Thymus (tissue), 11 donors: ENCODE data around the gene RNF186. TPM values are rescaled to one million over a fixed set of nuclear protein-coding genes. Genes with fewer than 3 reads are reported as not detected.

Source experiments
- DNase-seq, 9 donors: peaks; one replicate each; pipeline ENCODE4 v3.0.0-alpha.2; 2013; ENCODE audit warnings: low spot score in 9 of 9, low read depth in 6 of 9, missing footprints in 1 of 9
- H3K27ac ChIP-seq, 2 donors: one replicate each; pipeline ENCODE4 v1.5.1; 2013; ENCODE audit warnings: control low read depth in 1 of 2, low read depth in 1 of 2, low read length in 1 of 2, mild to moderate bottlenecking in 1 of 2, moderate library complexity in 1 of 2
- H3K27me3 ChIP-seq, 2 donors: one replicate each; pipeline ENCODE4 v1.5.1; 2013; ENCODE audit warnings: low read length in 1 of 2; ENCODE audit not compliant: control insufficient read depth in 2 of 2, insufficient read depth in 1 of 2
- H3K36me3 ChIP-seq, 2 donors: one replicate each; pipeline ENCODE4 v1.5.1; 2013; ENCODE audit warnings: low read length in 1 of 2, mild to moderate bottlenecking in 1 of 2, moderate library complexity in 1 of 2; ENCODE audit not compliant: control insufficient read depth in 2 of 2, insufficient read depth in 2 of 2
- H3K4me1 ChIP-seq, 2 donors: one replicate each; pipeline ENCODE4 v1.5.1; 2013; ENCODE audit warnings: low read length in 2 of 2; ENCODE audit not compliant: control insufficient read depth in 2 of 2, insufficient read depth in 2 of 2
- H3K4me3 ChIP-seq, 2 donors: one replicate each; pipeline ENCODE4 v1.5.1; 2013; ENCODE audit warnings: low read length in 2 of 2, control low read depth in 1 of 2, mild to moderate bottlenecking in 1 of 2
- H3K9me3 ChIP-seq, 2 donors: one replicate each; pipeline ENCODE4 v1.5.1; 2013; ENCODE audit warnings: low read length in 1 of 2, mild to moderate bottlenecking in 1 of 2; ENCODE audit not compliant: control insufficient read depth in 2 of 2, insufficient read depth in 1 of 2
- WGBS: extraction: QIAGEN DNeasy Blood & Tissue Kit; methylation state at CpG from one replicate; pipeline ENCODE4 v1.1.7; 2013; 5-methylcytosine and 5-hydroxymethylcytosine counted together
- polyA plus RNA-seq: library from polyadenylated mRNA; stranded (reverse); fragments of 200-250 nt; gene quantifications from one replicate; pipeline ENCODE4 v1.2.3, GENCODE V29; 2013
- total RNA-seq: library from RNA; stranded (reverse); fragments of 120-200 nt; gene quantifications from one replicate; pipeline ENCODE4 v1.2.4, GENCODE V29; 2013
- donor health status: healthy.

The RNF186 gene
- total and polyA plus RNA-seq, 2 donors = 0.14 to 0.34 TPM

DNA sequence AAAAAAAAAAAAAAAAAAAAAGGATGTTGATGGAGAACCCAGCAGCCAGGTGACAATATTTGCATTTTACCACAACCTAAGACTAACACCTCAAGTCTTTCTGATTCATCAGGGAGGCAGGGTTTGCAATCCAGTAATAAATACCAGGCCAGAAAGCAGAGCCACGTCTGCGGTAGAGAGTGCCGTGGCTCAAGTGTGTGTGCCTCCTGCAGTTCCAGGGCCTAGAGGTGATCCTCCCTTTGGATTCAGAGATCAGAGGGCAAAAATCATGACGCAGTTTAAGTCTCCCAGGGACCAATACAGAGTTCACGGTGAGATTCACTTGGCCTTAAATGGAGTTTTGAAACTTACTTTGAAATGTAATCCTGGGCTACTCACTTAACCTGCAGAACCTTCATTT lies 50.2 kb downstream of the RNF186 start:
- no peaks in the 10 kb centered on the region for H3K9me3 ChIP-seq
- DNase-seq = no peak
- no peaks in the 10 kb centered on the region for H3K4me1 ChIP-seq
- WGBS = 95% methylated on average over 5 of the region's 5 CpGs
- H3K36me3 ChIP-seq = no peaks in the 10 kb centered on the region
- H3K27ac ChIP-seq = no peak overlapping the region
- no peak overlapping the region for H3K4me3 ChIP-seq
- H3K27me3 ChIP-seq = no peaks in the 10 kb centered on the region

Other genes starting within 250 kb of the RNF186 start
- gene NBL1, start 171.0 kb downstream of the RNF186 start, total RNA-seq = 21.7 TPM
- gene NBL1, start 171.0 kb downstream of the RNF186 start, polyA plus RNA-seq = 47.6 TPM
- not detected for gene HTR6, start 150.4 kb downstream of the RNF186 start, total RNA-seq
- gene HTR6, start 150.4 kb downstream of the RNF186 start, polyA plus RNA-seq = 0.02 TPM
- gene TMCO4, start 15.4 kb downstream of the RNF186 start, total RNA-seq = 6.0 TPM
- 11.5 TPM for gene TMCO4, start 15.4 kb downstream of the RNF186 start, polyA plus RNA-seq
- 3.6 TPM for gene OTUD3, start 67.1 kb upstream of the RNF186 start, total RNA-seq
- 3.7 TPM for gene OTUD3, start 67.1 kb upstream of the RNF186 start, polyA plus RNA-seq
- not detected for gene PLA2G2E, start 108.3 kb upstream of the RNF186 start, total RNA-seq
- gene PLA2G2E, start 108.3 kb upstream of the RNF186 start, polyA plus RNA-seq = not detected
- 0.28 TPM for gene PLA2G2A, start 164.3 kb upstream of the RNF186 start, total RNA-seq
- 84.5 TPM for gene PLA2G2A, start 164.3 kb upstream of the RNF186 start, polyA plus RNA-seq